NCI-H2196 (cell line): ENCODE measurements around the gene ZNF484.
"Not testable (repeated sequence)": the region's sequence is repeated elsewhere in the genome, so short reads cannot be mapped to it uniquely, and the experiment has no call there.

Source experiments
- DNase-seq: peaks from one replicate; lab custom pipeline; 2025; ENCODE audit not compliant: unreplicated experiment; lab: John Stamatoyannopoulos, UW

The ZNF484 gene

GRCh38 chr9:92877531-92878430 lies at the start of gene ZNF484:
Gene ZNF484 (minus strand): TSS chr9:92878038. CDS start chr9:92875029, 3,009 bp downstream.
- DNase-seq: peak; percentile 98

DNA sequence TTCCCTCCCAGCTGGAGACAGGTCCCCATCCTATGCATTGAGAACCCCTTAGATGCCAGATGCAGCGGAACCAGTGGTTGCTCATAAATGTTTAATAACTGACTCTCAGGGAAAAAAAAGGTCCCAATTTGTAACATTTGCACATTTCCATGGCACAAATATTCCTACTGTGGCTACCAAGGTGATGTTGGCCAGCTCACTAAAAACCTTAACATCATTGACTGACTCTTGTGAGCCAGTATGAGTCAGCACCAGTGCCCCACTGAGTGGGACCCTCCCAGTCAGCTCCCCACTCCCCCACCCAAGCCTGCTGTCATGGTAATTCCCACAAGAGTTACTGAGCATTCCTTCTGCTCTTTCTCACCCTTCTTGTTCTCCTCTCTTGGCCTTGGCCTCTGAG lies 42.6 kb upstream of the ZNF484 start:
- DNase-seq: no peak

DNA sequence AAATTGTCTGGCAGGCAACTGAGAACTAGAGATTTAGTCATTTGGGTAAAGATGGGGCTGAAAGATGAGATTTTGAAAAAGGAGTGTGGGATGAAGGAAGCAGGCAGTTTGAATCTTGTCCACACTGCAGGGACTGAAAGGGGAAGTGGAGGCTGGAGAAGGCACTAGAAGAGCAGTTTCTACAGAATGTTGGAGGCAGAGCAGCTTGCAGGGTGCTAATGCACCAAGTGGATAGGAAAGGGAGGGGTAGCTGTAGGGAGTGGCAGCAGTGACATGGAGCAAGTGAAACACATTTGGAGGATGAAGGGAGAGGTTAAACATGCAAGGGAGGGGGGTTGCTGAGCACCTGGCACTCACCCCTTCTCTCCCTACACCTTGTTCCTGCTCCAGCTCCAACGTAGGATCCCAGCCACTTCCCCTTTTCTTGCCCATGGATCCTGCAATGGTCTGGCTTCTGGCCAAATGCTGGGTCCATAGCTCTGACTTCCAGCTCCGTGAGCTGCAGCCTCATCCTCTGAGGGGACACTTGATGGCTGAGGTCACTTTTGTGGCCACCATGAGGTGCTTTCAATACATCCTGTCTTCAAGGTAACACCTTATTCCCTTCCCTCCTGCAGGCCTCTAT lies 39.5 kb upstream of the ZNF484 start:
- DNase-seq: no peak

- DNase-seq: peak; percentile 2
Measured at GRCh38 chr9:92911511-92912475, 34.0 kb upstream of the ZNF484 start.

- DNase-seq: not testable (repeated sequence)
Measured at GRCh38 chr9:92905137-92905536, 27.3 kb upstream of the ZNF484 start.

DNA sequence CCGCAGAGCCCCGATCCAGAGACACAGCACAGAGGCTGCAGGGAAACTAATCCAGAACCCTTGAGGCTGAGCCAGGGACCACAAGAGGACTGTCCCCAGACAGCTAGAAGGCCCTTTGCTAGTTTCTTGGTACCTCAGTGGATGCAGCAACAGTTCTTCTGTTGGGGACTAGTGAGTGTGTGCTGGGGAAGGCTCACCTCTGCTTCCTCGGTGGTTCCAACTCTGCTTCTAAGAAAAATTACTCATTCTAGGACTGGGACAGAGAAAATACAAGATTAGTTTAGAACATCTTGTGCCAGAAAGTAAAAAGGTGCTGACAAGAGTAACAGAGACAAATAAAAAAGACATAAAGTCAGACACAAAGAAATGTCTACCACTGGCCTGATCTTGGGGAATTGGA lies 19.5 kb upstream of the ZNF484 start:
- DNase-seq: no peak

GRCh38 chr9:92895812-92896436 lies 18.1 kb upstream of the ZNF484 start:
- DNase-seq: peak; percentile 10

- no peak for DNase-seq
Measured at GRCh38 chr9:92894711-92895362, 17.0 kb upstream of the ZNF484 start.

GRCh38 chr9:92893916-92894610 lies 16.2 kb upstream of the ZNF484 start:
- DNase-seq: not testable (repeated sequence)

DNA sequence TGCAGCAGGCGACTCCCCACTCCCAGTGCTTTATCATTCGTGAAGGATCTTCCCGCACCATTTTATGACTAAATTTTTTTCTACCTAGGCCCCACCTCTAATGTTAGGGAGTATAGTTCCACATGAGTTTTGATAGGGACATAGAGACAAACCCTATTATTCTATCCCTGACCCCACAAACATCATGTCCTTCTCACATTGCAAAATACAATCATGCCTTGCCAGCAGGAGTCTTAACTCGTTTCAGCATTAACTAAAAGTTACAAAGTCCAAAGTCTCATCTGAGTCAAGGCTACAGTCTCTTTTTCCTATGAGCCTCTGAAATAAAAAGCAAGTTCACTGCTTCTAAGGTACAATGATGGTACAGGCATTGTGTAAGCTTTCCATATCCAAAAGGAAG lies 14.4 kb upstream of the ZNF484 start:
- DNase-seq: not testable (repeated sequence)

GRCh38 chr9:92890761-92891160 lies 12.9 kb upstream of the ZNF484 start:
- DNase-seq: no peak

DNA sequence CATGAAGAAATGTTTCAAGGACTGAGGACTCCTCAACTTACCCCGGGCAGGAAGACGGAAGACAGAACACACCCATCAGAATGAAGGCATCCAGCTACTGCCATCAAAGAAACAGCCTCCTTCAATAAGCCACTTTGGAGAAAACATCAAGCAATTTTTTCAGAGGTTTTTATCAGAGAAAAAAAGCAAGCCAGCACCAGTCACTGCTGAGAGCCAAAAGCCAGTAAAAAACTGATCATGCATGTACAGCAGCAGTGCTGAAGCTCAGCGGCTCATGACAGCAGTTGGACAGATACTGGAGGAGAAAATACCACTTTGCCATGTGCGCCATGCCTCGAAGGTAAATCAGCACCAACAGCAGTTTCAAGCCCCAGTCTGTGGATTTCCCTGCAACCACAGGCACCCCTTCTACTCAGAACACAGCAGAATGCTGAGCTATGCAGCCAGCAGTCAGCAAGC lies 10.1 kb upstream of the ZNF484 start:
- no peak for DNase-seq

GRCh38 chr9:92886846-92887610 lies 9.2 kb upstream of the ZNF484 start:
- DNase-seq: peak; percentile 34

DNA sequence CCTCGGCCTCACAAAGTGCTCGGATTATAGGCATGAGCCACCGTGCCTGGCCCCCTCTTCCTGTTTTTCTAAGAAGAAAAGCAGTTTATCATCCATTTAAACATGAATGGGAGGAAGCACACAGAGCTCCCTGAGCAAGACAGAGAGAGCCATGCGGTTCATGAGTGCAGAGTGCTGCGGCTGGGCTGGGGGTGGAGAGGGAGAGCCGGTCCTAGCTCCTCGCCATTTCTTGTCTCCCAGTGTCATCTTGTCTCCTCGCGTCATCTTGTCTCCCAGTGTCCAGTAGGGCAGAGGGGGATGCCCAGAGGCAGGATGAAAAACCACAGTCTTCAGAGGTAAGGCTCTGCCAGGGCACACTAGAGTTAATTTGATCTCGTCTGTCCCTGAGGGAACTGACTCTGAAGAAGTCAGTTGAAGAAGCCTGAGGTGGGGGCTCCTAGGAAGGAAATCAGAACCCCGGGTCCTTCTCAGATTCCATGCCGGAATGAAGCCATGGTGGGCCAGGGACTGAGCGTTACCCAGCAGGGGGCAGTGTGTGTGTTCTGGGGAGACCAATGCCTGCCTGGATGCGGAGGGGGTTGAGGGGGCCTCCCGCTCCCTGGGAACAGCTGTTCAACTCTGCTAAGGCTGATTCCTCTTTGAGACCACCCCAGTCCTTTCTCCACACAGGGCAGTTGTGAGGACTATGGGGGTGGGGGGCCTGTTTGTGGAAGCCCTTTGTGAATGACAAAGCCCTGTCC lies 6.0 kb upstream of the ZNF484 start:
- not testable (repeated sequence) for DNase-seq

DNA sequence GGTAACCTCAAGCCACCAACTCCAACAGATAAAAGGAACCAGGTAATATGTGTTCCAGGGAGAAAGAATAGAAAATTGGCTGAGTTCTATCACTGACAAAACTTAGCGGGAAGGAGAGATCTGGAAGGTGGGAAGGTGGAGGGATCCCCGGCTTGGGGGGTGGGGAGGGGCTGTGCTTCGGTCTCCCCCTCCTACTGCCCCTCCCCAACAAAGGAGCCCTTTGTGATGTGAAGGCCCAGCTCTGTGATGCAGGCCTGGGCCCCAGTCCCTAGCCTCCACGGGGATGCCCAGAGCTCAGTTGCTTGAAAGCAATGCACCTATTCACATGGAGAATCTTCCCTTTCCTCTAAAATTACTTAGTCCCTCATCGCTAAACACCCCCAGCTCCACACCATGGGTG lies 4.4 kb upstream of the ZNF484 start:
- DNase-seq: no peak

DNA sequence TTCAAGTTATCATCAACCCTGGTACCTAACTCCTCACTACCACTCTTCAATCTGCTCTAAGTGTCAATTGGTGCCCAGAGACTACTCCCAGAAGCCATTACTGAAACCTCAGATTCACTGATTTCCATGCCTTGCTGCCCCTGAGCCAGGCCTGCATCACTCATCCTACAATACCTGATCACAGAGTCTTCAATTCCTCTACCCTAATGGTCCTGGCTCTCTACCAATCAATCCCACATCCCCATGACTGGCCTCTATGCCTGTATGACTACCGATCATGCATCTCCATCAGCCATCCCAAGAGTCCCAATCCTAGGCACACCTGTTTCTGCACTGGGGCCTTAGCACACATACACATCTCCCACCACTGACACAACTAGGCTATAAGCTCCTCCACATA lies 2.5 kb downstream of the ZNF484 start:
- DNase-seq: no peak

DNA sequence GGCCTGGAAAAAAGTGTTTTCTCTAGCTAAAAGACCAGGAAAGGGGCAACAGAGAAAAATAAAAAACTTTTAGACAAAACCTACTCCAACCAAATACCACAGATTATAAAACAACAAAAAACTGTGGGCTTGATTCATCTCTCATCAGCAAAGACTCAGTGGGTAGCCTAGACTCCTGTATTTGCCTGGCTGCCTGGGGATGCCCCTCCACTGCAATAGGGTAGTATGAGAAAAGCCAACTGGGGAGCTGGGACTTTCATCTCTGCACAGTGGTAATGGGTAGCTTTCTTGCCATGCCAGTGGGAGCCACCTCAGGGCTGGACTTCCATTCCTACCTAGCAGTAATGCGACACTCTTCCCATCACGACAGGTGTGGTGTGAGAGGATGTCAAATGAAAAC lies 7.5 kb downstream of the ZNF484 start:
- DNase-seq: no peak

- DNase-seq: not testable (repeated sequence)
Measured at GRCh38 chr9:92866600-92866999, 11.2 kb downstream of the ZNF484 start.
